Prostate gland (tissue), 2 donors: ENCODE data around the gene BMP7. TPM values are rescaled to one million over a fixed set of nuclear protein-coding genes. Genes with fewer than 3 reads are reported as not detected.
A peak's percentile ranks its signal among the peaks of the same experiment; 100 is the strongest.

ENCODE experiments used
- DNase-seq: peaks from one replicate; pipeline ENCODE4 v3.0.0-alpha.2; 2019; ENCODE audit warnings: low spot score
- H3K27ac ChIP-seq, 2 donors: fragments of 200-600 bp; sonication (generic); 2 replicates each; pipeline ENCODE4 v1.5.1; 2017 to 2019
- H3K27me3 ChIP-seq: fragments of 200-600 bp; sonication (generic); replicated peaks from 2 replicates; pipeline ENCODE4 v1.5.1; 2019; ENCODE audit not compliant: insufficient read depth
- H3K36me3 ChIP-seq, 2 donors: fragments of 200-600 bp; sonication (generic); 1 replicate in 1 of 2; 2 replicates in 1 of 2; pipeline versions ENCODE4 v1.5.1 to v1.8.1; 2017 to 2019
- H3K4me1 ChIP-seq: fragments of 200-600 bp; sonication (generic); replicated peaks from 2 replicates; pipeline ENCODE4 v1.5.1; 2019
- H3K4me3 ChIP-seq, 2 donors: fragments of 200-600 bp; sonication (generic); 2 replicates each; pipeline ENCODE4 v1.5.1; 2017 to 2019
- H3K9me3 ChIP-seq: fragments of 200-600 bp; sonication (generic); 2 replicates; pipeline ENCODE4 v1.5.1; 2017
- CTCF ChIP-seq, 4 experiments: fragments of 200-600 bp in 2 of 4; fragments of 450-650 bp in 2 of 4; sonication (generic) in 2 of 4; IDR thresholded peaks; 1 replicate in 3 of 4; 2 replicates in 1 of 4; pipeline ENCODE4 v1.5.1; 2016 to 2019; ENCODE audit warnings: antibody characterized with exemption in 4 of 4, mild to moderate bottlenecking in 2 of 4, moderate library complexity in 2 of 4
- POLR2A ChIP-seq: fragments of 450-650 bp; IDR thresholded peaks from one replicate; pipeline ENCODE4 v1.6.1; 2016; ENCODE audit warnings: antibody characterized with exemption, mild to moderate bottlenecking
- POLR2AphosphoS5 ChIP-seq: sonication (generic); formaldehyde crosslinking; IDR thresholded peaks from one replicate; pipeline ENCODE4 v1.6.1; 2017; ENCODE audit warnings: antibody characterized with exemption
- WGBS: methylation state at CpG from one replicate; pipeline ENCODE4 v1.1.5; 2018; 5-methylcytosine and 5-hydroxymethylcytosine counted together
- intact Hi-C: fragments of 100-400 bp; cut with DNase I; formaldehyde crosslinking; loops from one replicate; pipeline ENCODE4 v1.14.2; 2022
- total RNA-seq, 2 donors: library from RNA; depleted of rRNA; stranded (reverse); fragments of >200 nt; gene quantifications; one replicate each; pipeline ENCODE4 v1.1.0, GENCODE V29; 2016

The BMP7 gene
- total RNA-seq, 2 donors from 2014 or later: 10.5 to 16.8 TPM

DNA sequence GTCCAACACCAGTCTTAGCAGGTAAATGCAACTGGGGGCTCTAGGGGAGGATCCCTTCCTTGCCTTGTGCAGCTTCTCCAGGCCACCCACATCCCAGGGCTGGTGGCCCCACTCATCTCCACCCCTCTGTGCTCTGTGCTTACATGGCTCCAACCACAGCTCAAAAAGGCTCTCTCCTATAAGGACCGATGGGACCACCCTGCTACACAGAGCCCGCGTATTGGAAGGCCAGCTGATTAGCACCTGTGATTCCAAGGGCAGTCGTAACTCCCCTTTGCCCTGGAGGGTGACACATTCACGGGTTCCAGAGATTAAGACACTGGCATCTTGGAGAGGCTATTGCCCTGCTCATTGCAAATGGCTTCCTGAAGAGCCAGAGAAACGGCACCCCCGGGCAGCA lies 84.8 kb downstream of the BMP7 start:
- TF ChIP-seq CTCF (IDR thresholded peaks at IDR 0.05) (no peak), POLR2A (no peak), POLR2AphosphoS5 (no peak)
- Histone ChIP-seq H3K4me3 (no peak overlapping the region), H3K4me1 (no peaks in the 10 kb centered on the region), H3K9me3 (no peaks in the 10 kb centered on the region), H3K27ac (no peak overlapping the region), H3K27me3 (no peaks in the 10 kb centered on the region), H3K36me3 (no peaks in the 10 kb centered on the region)
- no peak for DNase-seq
- intact Hi-C loops: no loop called here
- 71% methylated on average over 7 of the region's 7 CpGs for WGBS

DNA sequence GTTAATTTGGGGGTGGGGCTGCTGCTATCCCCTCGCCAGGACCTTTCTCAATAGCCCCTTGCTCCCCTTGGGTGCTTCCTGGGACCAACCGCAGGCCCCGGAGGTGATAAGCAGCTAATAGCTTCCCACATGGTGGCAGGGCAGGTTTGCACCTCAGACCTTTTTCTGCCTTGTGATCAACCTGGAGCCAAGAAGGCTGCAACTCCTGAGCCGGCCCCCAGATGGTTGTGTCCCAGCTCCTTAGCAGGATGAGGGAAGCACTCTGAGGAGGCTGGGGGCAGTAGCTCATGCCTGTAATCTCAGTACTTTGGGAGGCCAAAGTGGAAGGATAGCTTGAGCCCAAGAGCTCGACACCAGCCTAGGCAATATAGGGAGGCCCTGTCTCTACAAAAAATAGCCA lies 85.5 kb downstream of the BMP7 start:
- Histone ChIP-seq H3K36me3 (no peaks in the 10 kb centered on the region), H3K27ac (no peak overlapping the region), H3K27me3 (no peaks in the 10 kb centered on the region), H3K9me3 (no peaks in the 10 kb centered on the region), H3K4me3 (no peak overlapping the region), H3K4me1 (no peaks in the 10 kb centered on the region)
- 55% methylated on average over 5 of the region's 5 CpGs for WGBS
- TF ChIP-seq CTCF (IDR thresholded peaks at IDR 0.05) (no peak), POLR2AphosphoS5 (no peak), POLR2A (no peak)
- DNase-seq: no peak
- intact Hi-C loops: no loop called here

DNA sequence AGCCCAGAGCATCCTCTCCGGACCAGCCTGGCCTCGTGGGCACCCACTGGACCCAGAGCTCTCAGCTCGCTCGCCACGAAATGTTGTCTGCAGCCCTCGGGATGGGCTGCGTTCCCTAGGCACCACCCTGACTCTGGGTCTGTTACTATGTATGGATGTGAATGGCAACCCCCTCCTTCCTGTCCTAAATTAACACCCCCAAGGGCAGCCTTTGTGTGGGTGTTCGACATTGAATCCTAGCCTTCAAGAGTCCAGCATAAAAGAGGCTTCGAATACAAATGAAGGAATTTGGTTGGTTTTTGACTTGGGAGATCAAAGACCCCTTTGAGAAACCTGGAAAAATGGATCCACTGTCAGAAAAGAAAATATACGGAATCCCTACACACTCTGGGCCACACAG lies 86.1 kb downstream of the BMP7 start:
- no peak for TF ChIP-seq POLR2A
- no peak for TF ChIP-seq CTCF (IDR thresholded peaks at IDR 0.05)
- no peak for TF ChIP-seq POLR2AphosphoS5
- H3K4me3 ChIP-seq: no peak overlapping the region
- no peaks in the 10 kb centered on the region for H3K9me3 ChIP-seq
- no peaks in the 10 kb centered on the region for H3K4me1 ChIP-seq
- H3K27ac ChIP-seq: no peak overlapping the region
- DNase-seq: no peak
- no peaks in the 10 kb centered on the region for H3K27me3 ChIP-seq
- intact Hi-C loops: no loop called here
- WGBS: 65% methylated on average over 10 of the region's 10 CpGs
- no peaks in the 10 kb centered on the region for H3K36me3 ChIP-seq

DNA sequence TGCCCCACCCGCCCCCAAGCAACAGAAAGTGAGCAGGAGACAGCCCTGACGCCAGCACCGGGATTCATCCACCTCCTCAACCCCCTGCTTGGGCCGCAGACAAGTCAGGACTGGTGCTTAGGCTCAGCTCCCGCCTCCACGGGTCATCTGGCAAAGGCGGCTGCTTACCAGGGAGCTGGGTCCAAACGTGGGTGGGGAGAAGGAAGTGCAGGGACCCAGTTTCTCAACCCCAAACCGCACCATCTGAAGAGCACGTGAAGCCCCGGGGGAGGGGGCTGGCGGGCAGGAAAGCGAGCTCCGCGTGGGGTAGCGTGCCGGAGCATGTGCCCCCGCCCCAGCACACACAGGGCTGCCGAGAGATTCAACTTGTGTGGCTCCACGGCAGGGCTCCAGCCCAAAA lies 87.2 kb downstream of the BMP7 start:
- no peaks in the 10 kb centered on the region for H3K4me1 ChIP-seq
- no peaks in the 10 kb centered on the region for H3K9me3 ChIP-seq
- no peaks in the 10 kb centered on the region for H3K36me3 ChIP-seq
- H3K27ac ChIP-seq: peak overlapping the region; percentile 33 to 41
- intact Hi-C loops: no loop called here
- WGBS: 36% methylated on average over 20 of the region's 20 CpGs
- H3K4me3 ChIP-seq: no peak overlapping the region
- peak; percentile 67 for DNase-seq
- no peaks in the 10 kb centered on the region for H3K27me3 ChIP-seq
- TF ChIP-seq CTCF (IDR thresholded peaks at IDR 0.05) (no peak), POLR2A (no peak), POLR2AphosphoS5 (peak; percentile 37)

DNA sequence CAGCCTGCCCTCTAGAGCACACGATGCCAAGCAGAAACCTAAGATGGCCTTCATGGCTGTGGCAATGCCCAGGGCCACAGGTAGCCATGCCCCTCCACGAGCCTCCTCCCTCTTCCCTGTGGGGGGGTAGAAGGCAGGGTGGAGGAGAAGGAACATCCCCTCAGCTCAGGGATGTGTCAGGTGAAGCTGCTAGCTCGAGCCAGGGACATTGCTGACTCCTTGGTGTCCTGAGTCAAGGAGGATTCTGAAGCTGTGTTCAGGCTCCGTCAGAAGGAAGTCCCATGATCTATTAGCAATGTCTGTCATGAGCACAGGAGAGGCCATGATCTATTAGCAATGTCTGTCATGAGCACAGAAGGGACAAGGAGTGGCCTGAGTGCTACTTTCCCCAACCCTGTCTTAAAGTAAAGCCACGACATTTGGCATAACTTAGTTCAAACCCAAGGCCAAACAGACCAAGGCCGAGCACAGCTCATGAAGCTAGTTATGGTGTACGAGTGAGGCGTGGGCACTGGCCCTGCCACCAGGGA lies 87.8 kb downstream of the BMP7 start:
- DNase-seq: no peak
- intact Hi-C loops: no loop called here
- H3K9me3 ChIP-seq: no peaks in the 10 kb centered on the region
- H3K27ac ChIP-seq: peak overlapping the region; percentile 33 to 41
- no peak overlapping the region for H3K4me3 ChIP-seq
- TF ChIP-seq POLR2A (no peak), CTCF (IDR thresholded peaks at IDR 0.05) (no peak), POLR2AphosphoS5 (no peak)
- no peaks in the 10 kb centered on the region for H3K4me1 ChIP-seq
- no peaks in the 10 kb centered on the region for H3K36me3 ChIP-seq
- H3K27me3 ChIP-seq: no peaks in the 10 kb centered on the region
- 83% methylated on average over 8 of the region's 8 CpGs for WGBS
